NCI-H510A (cell line): ENCODE data around the gene SP100.
"Not testable (repeated sequence)": the region's sequence is repeated elsewhere in the genome, so short reads cannot be mapped to it uniquely, and the experiment has no call there.

Source experiments
- DNase-seq: peaks from one replicate; lab custom pipeline; 2025; lab: John Stamatoyannopoulos, UW

SP100 gene

DNA sequence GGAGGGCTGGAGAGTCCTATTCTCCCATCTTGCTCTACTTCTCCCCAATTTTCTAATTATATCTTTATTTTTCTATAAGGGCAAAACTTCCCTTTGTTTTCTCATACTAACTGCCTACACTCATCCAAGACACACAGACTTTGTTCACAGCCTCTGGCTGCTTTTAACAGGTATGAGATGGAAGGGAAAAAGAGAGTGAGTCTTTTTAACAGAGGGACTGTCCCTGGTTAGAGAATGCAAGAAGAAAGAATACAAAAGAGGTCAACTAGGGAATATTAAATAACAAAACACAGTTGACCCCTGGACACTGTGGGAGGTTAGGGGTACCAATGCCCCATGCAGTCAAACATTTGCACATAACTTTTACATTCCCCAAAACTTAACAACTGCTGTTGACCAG lies 41.8 kb downstream of the SP100 start:
- no peak for DNase-seq

DNA sequence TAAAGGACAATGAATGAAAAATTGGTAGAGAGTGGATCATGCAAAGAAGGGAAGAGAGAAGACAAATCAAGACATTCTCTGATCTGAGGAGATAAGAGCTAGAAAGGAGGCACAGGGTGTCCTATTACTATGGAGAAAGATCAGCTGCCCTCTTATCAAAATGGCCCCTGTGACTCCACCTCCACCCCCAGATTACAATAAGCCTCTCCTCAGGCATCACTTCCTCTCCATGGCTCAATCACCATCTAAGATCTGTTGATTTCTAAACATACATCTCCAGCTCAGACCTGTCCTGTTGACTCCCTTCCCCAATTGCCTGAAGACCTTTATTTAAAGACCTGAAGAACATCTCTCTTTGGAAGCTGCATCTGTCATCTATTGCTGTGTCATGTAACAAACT lies 43.2 kb downstream of the SP100 start:
- DNase-seq = no peak

DNA sequence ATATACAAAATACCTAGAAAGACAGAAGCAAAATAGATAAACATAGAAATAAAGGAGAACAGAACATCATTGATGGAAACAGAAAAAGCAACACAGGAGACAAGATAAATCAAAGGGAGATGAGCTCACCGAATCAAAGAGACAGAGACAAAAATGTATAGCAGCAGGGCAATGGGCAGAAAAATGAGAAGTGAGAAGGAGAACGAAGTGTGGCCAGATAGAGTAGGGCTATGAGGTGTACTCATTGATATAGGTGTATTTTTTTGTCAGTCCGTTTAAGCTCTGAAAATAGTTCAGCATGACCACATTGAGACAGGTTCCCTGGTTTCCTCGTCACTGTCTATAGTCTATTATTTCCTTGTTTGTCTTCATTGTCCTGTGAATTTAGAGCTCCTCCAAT lies 55.1 kb downstream of the SP100 start:
- no peak for DNase-seq

DNA sequence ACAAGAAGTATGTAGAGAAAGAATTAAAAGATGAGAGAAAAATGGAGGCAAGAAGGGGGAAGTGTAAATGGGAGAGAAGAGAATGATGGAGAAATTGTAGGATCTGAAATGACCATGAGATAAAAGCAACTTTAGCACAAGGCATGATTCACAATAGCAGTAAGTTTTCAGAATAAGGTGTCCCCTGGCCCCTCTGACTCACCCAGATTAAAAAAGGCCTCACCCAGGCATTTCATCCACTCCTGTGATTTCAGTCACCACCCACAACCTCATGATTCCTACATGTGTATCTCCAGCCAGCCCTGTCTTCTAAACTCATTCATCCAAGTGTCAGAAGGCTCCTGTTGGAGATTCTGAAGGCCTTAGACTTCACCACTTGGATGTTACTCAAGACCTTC lies 56.6 kb downstream of the SP100 start:
- no peak for DNase-seq

DNA sequence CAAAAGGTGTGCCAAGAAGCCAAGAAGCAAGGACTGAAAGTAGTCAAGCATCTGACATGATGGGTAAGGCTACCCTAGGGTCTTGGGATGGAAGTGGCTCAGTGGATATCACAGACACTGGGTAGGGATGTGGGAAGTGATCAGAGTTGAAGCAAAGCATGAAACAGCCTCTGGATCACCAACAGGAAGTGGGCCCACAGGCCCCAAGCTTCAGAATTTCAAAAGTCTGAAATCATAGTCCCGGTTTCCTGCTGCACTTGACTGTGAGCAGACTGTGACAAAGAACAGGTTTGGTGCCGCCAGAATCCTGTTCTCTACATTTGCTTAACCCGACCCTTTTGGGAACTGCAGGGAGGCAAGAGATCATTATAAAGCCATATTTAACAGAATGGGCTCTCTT lies 57.4 kb downstream of the SP100 start:
- no peak for DNase-seq

DNA sequence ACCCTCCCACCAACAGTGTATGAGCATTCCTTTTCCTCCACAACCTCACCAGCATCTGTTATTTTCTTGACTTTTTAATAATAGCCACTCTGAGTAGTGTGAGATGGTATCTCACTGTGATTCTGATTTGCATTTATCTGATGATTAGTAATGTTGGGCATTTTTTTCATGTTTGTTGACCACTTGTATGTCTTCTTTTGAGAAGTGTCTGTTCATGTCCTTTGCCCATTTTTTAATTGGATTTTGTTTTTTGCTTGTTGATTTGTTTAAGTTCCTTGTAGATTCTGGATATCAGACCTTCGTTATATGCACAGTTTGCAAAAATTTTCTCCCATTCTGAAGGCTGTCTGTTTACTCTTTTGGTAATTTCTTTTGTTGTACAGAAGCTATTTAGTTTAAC lies 59.1 kb downstream of the SP100 start:
- DNase-seq = no peak

DNA sequence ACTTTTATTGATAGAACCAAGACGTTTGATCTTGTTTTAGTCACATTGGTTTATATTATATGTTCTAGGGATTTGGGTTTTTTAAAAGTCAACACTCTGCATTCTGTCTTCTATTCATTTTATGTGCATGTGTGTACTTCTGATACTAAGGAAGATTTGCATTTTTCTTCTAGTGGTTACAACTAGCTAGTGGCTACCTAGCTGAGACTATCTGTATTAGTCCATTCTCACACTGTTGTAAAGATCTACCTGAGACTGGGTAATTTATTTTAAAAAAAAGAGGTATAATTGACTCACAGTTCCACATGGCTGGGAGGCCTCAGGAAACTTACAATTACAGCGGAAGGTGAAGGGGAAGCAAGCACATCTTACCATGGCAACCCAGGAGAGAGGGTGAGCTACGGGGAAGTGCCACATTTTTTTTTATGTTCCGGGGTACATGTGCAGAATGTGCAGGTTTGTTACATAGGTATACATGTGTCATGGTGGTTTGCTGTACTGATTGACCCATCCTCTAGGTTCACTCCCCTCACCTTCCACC lies 69.9 kb downstream of the SP100 start:
- DNase-seq = no peak

DNA sequence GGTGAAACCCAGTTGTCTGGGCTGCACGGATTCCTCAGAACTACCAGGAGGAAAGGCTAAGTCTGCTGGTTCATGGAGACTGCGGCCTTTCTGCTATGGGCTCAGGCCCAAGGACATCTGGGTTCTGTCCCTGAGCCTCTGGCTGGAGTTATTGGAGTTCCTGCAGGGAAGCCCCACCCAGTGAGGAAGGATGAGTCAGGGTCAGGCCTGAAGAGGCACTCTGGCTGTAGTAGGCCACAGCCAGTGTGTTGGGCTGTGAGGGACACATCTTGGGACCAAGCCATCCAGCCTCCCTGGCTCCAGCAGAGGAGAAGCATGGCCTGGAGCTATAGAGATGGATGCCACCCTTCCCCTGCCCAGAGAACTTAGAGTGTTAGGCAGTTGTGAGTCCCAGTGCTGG lies 75.2 kb downstream of the SP100 start:
- DNase-seq = not testable (repeated sequence)

DNA sequence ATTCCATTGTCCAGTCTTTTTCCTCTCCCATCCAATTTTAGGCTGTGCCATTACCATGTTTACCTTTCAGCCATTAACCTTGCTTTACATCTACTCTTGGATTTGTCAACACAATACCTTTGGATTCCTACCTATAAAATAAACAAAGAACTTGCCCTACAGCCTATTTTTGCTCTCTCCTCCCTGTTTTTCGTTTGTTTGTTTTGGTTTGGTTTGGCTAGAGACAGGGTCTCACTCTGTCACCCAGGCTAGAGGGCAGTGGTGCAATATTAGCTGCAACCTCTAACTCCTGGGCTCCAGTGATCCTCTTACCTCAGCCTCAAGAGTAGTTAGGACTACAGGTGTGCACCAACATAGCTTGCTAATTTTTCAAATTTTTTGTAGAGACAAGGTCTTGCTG lies 76.1 kb downstream of the SP100 start:
- no peak for DNase-seq

DNA sequence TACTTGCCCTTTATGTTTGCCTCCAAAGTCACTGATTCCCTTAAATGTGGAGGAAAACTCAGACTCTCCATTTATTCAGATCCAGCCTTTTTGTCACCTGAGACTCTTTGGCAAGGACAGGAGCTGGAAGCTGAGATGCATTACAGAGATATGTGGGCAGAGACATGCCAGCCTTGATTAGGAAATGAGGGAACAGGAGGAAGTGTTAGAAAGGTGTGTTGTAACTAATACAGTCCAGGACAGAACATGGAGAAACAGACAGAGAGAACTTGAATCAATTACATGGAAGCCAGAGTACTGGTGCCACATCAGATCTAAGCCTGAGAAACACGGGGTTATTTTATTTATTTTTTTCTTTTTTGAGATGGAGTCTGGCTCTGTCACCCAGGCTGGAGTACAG lies 79.0 kb downstream of the SP100 start:
- no peak for DNase-seq

DNA sequence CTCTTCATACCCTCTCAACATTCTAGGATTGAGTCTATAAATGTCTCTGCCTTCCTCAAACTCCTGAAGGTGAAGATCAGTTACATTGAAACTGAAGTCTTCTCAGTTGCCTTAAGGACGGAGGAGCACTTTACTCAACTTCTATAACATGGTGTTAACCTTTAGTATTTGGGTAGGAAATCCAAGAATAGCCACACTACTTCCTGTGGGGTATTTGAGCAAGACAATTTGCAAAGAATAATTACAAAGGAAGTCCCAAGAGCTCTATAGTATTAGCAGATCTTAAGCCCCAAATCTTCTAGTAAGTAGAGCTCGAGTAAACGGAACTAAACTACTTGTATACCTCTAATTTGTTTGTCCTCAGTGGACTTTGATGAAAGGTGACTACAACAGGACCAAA lies 80.9 kb downstream of the SP100 start:
- DNase-seq = no peak

DNA sequence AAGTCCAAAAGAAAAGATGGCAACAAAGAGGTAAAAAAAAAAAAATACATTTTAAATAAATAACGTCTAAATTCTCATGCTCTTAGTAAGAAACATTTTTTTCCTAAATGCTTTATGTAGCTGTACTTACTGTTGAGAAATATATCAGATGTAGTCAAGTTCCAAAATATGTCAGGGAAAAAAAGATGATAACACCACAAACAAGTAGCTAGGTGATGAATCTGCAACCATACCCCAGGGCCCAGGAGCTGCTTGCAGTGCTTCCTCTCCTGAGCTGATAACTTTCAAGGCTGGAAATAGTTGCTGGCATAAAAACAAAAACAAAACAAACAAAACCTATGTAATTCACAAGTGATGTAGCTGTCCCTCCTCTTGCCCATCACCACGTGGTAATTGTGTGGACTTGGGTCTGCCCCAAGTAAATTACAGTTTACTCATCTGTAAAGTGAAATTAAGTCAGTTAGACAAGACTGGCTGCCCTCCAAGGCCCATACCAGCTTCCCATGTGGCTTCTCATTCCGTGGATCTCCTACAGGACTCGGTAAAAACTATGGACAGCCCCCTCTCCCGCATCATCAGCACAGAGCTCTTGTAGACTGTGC lies 82.6 kb downstream of the SP100 start:
- no peak for DNase-seq

DNA sequence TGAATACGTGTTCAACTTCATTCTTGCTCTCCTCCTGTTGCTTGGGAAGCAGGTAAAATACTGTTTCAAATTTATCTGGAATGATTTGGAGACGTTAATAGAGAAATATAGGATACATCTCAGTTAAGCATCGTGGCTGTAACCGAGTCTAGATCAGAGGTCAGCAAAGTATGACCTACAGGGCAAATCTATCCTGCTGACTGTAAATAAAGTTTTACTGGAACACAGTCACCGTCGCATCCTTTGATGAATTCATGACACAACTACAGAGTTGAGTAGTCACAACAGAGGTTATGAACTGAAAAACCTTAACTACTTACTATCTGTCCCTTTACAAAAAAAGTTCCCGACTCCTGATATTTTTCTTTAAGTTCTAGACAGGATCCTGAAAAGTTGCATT lies 86.6 kb downstream of the SP100 start:
- DNase-seq = no peak

DNA sequence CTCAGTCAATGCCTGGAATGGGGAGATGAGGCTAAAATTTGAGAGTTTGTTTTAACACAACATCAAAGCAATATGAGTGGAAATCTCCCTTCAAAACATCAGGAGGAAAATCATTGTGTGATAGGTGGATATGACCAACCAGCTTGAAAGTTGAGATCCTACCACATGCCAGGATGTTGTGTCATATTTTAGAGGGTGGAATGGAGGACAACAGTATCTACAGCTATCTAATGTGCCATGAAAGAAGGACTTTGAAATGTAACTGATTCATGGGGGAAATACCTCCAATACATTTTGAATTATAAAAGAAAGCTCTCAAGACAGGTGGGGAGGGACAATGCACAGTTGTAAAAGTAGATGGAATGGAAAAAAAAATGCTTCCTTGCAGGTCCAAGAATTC lies 87.8 kb downstream of the SP100 start:
- DNase-seq = no peak

DNA sequence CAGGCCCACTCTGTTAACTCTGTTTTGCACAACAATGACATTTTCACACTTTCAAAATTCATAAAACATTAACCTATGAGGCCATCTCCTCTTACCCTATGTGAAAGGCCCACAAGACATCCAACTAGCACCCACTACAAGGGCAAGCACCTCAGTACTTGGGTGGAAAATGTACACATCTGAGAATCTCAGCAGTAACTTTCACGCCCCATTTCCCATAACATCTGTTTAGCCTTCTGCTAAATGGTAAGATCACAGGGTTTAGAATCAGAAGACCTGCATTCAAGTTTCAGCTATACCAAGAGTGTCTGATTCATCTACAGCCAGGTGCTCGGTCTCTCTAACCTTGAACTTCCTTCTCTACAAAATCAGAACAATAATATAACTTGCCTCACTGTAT lies 89.2 kb downstream of the SP100 start:
- DNase-seq = no peak

DNA sequence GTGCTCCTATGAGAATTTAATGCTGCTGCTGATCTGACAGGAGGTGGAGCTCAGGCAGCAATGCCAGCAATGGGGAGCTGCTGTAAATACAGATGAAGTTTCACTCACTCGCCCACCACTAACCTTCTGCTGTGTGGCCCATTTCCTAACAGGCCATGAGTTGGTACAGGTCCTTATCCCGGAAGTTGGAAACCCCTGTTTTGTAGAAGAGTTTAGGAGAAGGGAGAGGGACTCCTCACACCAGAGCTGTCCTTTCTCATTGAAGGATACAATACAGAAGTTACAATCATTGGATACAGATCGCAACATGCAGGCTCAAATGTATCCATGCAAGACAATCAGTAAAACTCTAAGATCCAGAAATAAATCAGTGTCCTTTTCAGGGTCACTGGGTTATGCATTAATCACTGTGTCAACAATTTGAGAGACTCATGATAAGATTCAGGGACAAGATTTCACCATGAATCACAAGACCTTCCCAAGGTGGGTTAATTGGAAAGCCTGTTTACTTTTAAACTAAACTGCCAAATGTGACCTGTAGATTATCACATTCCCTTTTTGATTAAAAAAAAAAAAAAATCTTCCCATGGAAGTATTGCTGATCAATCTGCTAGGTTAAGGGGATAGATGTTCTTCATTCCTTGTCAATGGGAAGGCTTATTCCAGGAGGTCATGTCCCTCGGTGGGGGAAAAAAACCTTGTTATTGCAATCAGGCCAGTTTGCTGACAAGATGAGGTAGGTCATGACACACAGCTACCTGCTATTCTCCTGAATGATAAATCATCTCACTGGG lies 97.2 kb downstream of the SP100 start:
- DNase-seq = no peak

DNA sequence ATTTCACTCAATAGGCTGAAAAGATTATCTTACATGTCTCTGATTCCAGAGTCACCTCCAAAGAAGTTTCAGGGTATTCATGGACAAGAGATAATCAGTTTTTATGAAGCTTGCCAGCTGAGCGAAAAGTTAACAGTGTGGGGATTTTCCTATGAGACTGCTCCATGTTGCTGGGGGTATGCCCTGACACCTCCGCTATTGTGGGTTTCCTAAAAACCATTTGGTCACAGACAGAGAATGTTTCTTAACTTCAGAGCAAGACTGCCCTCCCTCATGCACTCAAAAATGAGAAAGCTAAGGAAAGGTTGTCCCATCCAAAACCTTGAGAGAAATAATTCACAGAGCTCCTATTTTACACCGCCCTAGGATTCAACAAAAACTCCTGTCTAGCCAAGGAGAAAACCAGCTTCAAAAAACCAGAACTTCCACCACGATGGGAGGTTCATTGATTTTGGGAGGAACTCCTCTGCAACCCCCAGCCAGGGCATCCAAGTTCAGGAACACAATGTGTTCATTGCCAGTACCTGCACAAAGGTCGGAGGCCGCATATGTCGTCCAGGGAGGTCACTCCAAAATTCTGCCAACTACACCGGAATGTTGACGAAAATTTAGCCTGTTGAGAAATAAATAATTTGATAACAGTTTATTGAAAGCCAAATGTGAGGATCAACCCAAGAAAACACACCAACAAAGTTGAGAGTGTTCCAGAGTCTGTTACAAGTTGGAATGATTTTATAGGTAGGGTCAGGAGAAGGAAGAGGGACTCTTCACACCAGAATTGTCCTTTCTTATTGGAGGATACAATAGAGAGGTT lies 104.3 kb downstream of the SP100 start:
- no peak for DNase-seq

DNA sequence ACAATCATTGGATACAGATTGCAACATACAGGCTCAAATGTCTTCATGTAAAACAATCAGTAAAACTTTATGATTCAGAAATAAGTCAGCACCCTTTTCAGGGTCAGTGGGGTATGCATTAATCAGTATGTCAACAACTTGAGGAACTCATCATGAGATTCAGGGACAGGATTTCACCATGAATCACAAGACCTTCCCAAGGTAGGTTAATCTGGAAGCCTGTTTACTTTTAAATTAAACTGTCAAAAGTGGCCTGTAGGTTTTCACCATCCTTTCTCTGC lies 104.8 kb downstream of the SP100 start:
- no peak for DNase-seq

DNA sequence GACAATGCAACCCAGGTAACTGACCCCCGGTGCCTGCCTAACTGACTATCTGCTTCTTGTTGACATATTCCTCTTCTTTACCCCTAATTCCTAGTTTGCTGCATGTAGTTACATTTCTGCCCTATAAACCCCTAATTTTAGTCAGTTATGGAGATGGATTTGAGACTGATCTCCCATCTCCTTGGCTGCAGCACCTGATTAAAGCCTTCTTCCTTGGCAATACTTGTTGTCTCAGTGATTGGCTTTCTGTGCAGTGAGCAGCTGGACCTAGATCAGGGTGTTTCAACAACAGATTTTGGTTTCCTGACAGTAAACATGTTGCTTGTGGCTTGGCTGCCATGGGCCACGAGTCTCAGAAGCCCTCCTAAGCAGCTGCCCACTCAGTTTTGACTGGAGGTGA lies 105.4 kb downstream of the SP100 start:
- DNase-seq = no peak

DNA sequence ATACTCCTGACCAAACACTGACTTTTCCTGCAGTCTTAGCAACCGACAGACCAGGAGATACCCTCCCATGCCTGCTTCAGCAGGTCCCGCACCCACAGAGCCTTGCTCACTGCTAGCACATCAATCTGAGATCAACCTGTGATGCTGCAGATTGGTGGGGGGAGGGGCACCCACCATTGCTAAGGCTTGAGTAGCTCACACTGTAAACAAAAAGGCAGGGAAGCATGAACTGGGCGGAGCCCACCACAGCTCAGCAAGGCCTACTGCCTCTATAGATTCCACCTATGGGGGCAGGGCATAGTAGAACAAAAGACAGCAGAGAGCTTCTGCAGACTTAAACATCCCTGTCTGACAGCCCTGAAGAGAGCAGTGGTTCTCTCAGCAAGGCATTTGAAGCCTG lies 109.7 kb downstream of the SP100 start:
- peak; percentile 1 for DNase-seq

DNA sequence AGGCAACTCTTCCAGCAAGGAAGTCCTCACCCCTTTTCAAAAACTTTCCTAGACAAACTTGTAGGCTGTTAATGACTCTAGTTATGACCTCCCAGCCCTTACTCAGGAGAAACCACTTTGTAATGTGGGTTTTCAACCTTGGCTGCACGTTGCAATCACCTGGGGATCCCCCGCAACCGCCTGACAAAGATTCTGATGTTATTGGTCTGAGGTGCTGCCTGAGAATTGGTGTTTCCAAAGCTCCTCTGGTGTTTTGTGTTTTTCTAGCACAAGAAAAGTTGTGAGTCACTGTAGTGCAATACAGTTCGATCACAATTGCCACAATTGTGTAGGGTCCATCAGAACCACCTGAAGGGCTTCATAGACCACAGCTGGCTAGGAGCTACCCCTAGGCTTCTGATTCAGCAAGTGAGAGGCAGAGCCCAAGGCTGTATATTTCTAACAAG lies 121.6 kb downstream of the SP100 start:
- DNase-seq = no peak

DNA sequence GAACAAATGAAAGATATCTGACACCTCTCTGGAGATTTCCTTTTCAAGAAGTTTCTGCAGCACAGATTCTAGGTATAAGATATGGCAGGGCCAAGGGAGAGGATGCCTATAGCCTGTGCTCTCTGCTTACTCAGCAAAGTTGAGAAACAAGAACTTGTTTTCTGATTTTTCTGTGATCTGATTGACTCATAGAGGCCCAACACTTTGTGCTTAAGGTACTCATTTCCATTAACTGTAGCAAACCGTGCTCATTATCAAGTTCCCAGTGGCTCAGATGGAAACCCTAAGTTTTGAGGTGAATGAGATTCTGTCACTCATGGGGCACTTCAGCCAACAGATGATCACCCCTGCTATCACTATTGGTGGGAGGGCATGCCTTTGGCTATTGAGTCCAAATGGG lies 124.3 kb downstream of the SP100 start:
- no peak for DNase-seq

DNA sequence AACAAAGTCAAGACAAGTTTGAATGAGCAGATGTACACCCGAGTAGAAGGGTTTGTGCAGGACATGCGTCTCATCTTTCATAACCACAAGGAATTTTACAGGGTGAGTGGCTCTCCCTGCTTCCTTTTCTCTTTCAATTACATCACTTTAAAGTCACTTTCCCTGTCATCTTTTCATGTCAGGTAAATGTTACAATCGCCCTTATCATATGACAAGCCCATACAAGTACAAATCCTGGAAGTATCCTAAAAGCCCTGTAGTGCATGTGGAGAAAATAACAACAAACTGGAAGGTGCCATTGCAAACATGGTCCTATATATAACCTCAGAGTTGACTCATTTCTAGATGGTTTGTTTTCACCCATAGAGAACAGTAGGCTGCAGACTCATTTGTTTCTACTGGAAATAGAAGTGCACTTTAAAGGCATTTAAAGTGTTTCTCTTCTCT lies 126.0 kb downstream of the SP100 start:
- DNase-seq = no peak
